ENCODE results near the gene SYT1. TPM values are rescaled to one million over a fixed set of nuclear protein-coding genes. Genes with fewer than 3 reads are reported as not detected.

The SYT1 gene
- total RNA-seq, 1 experiment from 2014 or later, result 44.9 TPM

- TF ChIP-seq CTCF (IDR thresholded peaks at IDR 0.05 in 2 of 3, conservative IDR thresholded peaks at IDR 0.05 in 1 of 3; ENCODE audit: borderline replicate concordance in 1 of 3, insufficient read depth in 1 of 3, low read depth in 2 of 3, low read length in 2 of 3), result no peak
Observed at GRCh38 chr12:79012636-79013035, 148.1 kb downstream of the SYT1 start (continued).

GRCh38 chr12:79016181-79016580, 151.6 kb downstream of the SYT1 start:
- DNase-seq (ENCODE audit: low read depth, low spot score) (no peak), ATAC-seq (no peak)
- no peak overlapping the region for H2AFZ ChIP-seq (ENCODE audit: low read depth, low read length, poor library complexity, severe bottlenecking)
- RAD21 ChIA-PET (ENCODE audit: low non-redundant PET in 1 of 2, low total read pairs in 2 of 2, uncharacterized antibody in 2 of 2, unreplicated experiment in 2 of 2), result no interaction called here
- H3K36me3 ChIP-seq (ENCODE audit: control insufficient read depth in 1 of 2, insufficient read depth in 2 of 2, low read length in 2 of 2), result no peaks in the 10 kb centered on the region
- H3K4me1 ChIP-seq (ENCODE audit: control insufficient read depth in 1 of 2, insufficient read depth in 2 of 2, low read length in 2 of 2), result no peaks in the 10 kb centered on the region
- H3K79me2 ChIP-seq (ENCODE audit: insufficient read depth, low read length), result no peaks in the 10 kb centered on the region
- no peak overlapping the region for H3K4me2 ChIP-seq (ENCODE audit: low read length)
- no TSS peak for BruUV-seq (replicated peaks)
- H3K9me2 ChIP-seq (ENCODE audit: insufficient read depth), result no peaks in the 10 kb centered on the region
- intact Hi-C loops (cut with micrococcal nuclease), result loop anchor here (10.0 kb wide), 1 partner anchor 359 kb away; no protein-coding TSS in a partner anchor
- H4K20me1 ChIP-seq (ENCODE audit: insufficient read depth), result no peaks in the 10 kb centered on the region
- no peak for TF ChIP-seq JUND (IDR thresholded peaks at IDR 0.05)
- no peak for TF ChIP-seq FOSL1 (IDR thresholded peaks at IDR 0.05; ENCODE audit: low read depth)
- no peak for TF ChIP-seq CEBPB (IDR thresholded peaks at IDR 0.05; ENCODE audit: low read depth)
- no peaks in the 10 kb centered on the region for H3K27me3 ChIP-seq (ENCODE audit: insufficient read depth, low read length)
- no peak overlapping the region for H3K4me3 ChIP-seq (replicated peaks in 1 of 2; ENCODE audit: low read depth in 1 of 2, low read length in 2 of 2)
- H3K9ac ChIP-seq (ENCODE audit: low read length), result no peak overlapping the region
- POLR2A ChIA-PET, result no interaction called here
- CTCF ChIA-PET, result no interaction called here
- no peak overlapping the region for H3K27ac ChIP-seq (ENCODE audit: low read depth, low read length)
- H3K9me3 ChIP-seq (ENCODE audit: control insufficient read depth in 1 of 2, insufficient read depth in 1 of 2, low read depth in 1 of 2, low read length in 2 of 2), result no peaks in the 10 kb centered on the region

GRCh38 chr12:79019672-79020071, 155.1 kb downstream of the SYT1 start:
- H3K9me3 ChIP-seq (ENCODE audit: control insufficient read depth in 1 of 2, insufficient read depth in 1 of 2, low read depth in 1 of 2, low read length in 2 of 2), result no peaks in the 10 kb centered on the region
- no peak for TF ChIP-seq YY1 (IDR thresholded peaks at IDR 0.05; ENCODE audit: extremely low read depth, insufficient replicate concordance, low read depth, low read length)
- no peak for TF ChIP-seq EGR1 (IDR thresholded peaks at IDR 0.05; ENCODE audit: low read depth)
- no peak for TF ChIP-seq SP1 (IDR thresholded peaks at IDR 0.05; ENCODE audit: low read depth)
- no peak for TF ChIP-seq ZFX (IDR thresholded peaks at IDR 0.05)
- TF ChIP-seq JUND (IDR thresholded peaks at IDR 0.05), result no peak
- no peak for TF ChIP-seq CTCF (IDR thresholded peaks at IDR 0.05 in 2 of 3, conservative IDR thresholded peaks at IDR 0.05 in 1 of 3; ENCODE audit: borderline replicate concordance in 1 of 3, insufficient read depth in 1 of 3, low read depth in 2 of 3, low read length in 2 of 3)
- no peak for TF ChIP-seq FOSL1 (IDR thresholded peaks at IDR 0.05; ENCODE audit: low read depth)
- TF ChIP-seq SRF (IDR thresholded peaks at IDR 0.05; ENCODE audit: low read depth), result no peak
- no peak for TF ChIP-seq ZNF274 (IDR thresholded peaks at IDR 0.05; ENCODE audit: low read depth, low read length)
- no peak for TF ChIP-seq ZBTB33 (IDR thresholded peaks at IDR 0.05; ENCODE audit: extremely low read depth, insufficient replicate concordance, low read length)

More at GRCh38 chr12:79019672-79020071, 155.1 kb downstream of the SYT1 start:
- intact Hi-C loops (cut with micrococcal nuclease), result loop anchor here (10.0 kb wide), 1 partner anchor 355 kb away; no protein-coding TSS in a partner anchor
- Histone ChIP-seq H3K9ac (ENCODE audit: low read length) (no peak overlapping the region), H3K4me1 (ENCODE audit: control insufficient read depth in 1 of 2, insufficient read depth in 2 of 2, low read length in 2 of 2) (no peaks in the 10 kb centered on the region), H3K36me3 (ENCODE audit: control insufficient read depth in 1 of 2, insufficient read depth in 2 of 2, low read length in 2 of 2) (no peaks in the 10 kb centered on the region), H3K27ac (ENCODE audit: low read depth, low read length) (no peak overlapping the region), H4K20me1 (ENCODE audit: insufficient read depth) (no peaks in the 10 kb centered on the region), H3K9me2 (ENCODE audit: insufficient read depth) (no peaks in the 10 kb centered on the region), H3K4me3 (replicated peaks in 1 of 2; ENCODE audit: low read depth in 1 of 2, low read length in 2 of 2) (no peak overlapping the region), H3K4me2 (ENCODE audit: low read length) (no peak overlapping the region), H3K27me3 (ENCODE audit: insufficient read depth, low read length) (no peaks in the 10 kb centered on the region), H3K79me2 (ENCODE audit: insufficient read depth, low read length) (no peaks in the 10 kb centered on the region), H2AFZ (ENCODE audit: low read depth, low read length, poor library complexity, severe bottlenecking) (no peak overlapping the region)
- POLR2A ChIA-PET, result no interaction called here
- BruUV-seq (replicated peaks), result no TSS peak
- RAD21 ChIA-PET (ENCODE audit: low non-redundant PET in 1 of 2, low total read pairs in 2 of 2, uncharacterized antibody in 2 of 2, unreplicated experiment in 2 of 2), result no interaction called here
- CTCF ChIA-PET, result no interaction called here
- ATAC-seq (no peak), DNase-seq (ENCODE audit: low read depth, low spot score) (no peak)

Measured in HCT116 (cell line).